PFSK-1 (cell line): Measurements from ENCODE around the gene PIK3R1.

Source experiments
- FOXP2 ChIP-seq: optimal IDR thresholded peaks from 2 replicates; pipeline ENCODE3; 2011; ENCODE audit warnings: borderline replicate concordance, control low read depth, inconsistent platforms; ENCODE audit not compliant: insufficient read depth; ENCODE audit errors: extremely low read length, extremely low read depth
- POLR2AphosphoS5 ChIP-seq: IDR thresholded peaks from 2 replicates; pipeline ENCODE4 v1.6.1; 2012; ENCODE audit warnings: low read depth, mild to moderate bottlenecking, control low read depth, low read length, moderate library complexity
- SIN3A ChIP-seq: IDR thresholded peaks from 2 replicates; pipeline ENCODE4 v1.6.1; 2012; ENCODE audit warnings: mild to moderate bottlenecking, low read length, moderate library complexity, borderline replicate concordance; ENCODE audit not compliant: insufficient read depth
- TAF1 ChIP-seq: IDR thresholded peaks from 2 replicates; pipeline ENCODE4 v1.6.1; 2012; ENCODE audit warnings: low read length, control low read depth, borderline replicate concordance; ENCODE audit not compliant: insufficient read depth
- TF ChIP-seq, protein P1 (sequence below), 2 experiments: IDR thresholded peaks; 2 replicates each; pipeline versions ENCODE4 v1.6.1 to v1.8.0; 2011 to 2012; ENCODE audit warnings: low read depth in 2 of 2, low read length in 2 of 2, control low read depth in 1 of 2, inconsistent platforms in 1 of 2, mild to moderate bottlenecking in 1 of 2, moderate library complexity in 1 of 2; ENCODE audit not compliant: insufficient read depth in 1 of 2

The PIK3R1 gene

DNA sequence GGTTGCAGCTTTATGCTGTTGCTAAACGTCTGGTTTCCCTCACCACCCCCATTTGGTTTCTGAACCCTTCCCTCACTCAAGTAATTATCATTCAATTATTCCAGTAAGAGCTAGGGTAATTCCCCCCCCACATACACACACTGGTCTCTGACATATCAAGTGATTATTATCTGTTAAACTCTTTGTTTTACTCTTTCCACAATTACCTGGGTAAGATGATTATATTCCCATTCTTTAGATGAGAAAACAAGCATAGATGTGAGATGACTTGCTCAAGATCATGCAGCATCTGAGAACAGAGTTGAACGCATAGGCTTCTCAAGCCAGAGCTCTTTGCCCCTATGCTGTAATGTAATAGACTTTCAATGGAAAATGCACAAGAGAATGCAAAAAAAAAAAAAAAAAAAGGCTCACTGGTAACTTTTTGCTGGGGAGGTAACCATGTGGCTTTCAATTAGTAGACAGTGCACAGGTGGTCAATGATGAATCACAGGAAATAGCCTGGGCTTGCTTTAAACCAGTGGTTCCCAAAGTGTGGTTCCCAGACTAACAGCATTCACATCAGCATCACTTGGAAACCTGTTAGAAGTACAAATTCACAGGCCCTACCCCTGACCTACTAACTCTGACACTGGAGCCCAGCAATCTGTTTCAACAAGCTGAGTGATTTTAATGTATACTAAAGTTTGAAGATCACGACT is 87.6 kb downstream of the PIK3R1 start:
- no peak for TF ChIP-seq FOXP2
- TF ChIP-seq, protein P1, sequence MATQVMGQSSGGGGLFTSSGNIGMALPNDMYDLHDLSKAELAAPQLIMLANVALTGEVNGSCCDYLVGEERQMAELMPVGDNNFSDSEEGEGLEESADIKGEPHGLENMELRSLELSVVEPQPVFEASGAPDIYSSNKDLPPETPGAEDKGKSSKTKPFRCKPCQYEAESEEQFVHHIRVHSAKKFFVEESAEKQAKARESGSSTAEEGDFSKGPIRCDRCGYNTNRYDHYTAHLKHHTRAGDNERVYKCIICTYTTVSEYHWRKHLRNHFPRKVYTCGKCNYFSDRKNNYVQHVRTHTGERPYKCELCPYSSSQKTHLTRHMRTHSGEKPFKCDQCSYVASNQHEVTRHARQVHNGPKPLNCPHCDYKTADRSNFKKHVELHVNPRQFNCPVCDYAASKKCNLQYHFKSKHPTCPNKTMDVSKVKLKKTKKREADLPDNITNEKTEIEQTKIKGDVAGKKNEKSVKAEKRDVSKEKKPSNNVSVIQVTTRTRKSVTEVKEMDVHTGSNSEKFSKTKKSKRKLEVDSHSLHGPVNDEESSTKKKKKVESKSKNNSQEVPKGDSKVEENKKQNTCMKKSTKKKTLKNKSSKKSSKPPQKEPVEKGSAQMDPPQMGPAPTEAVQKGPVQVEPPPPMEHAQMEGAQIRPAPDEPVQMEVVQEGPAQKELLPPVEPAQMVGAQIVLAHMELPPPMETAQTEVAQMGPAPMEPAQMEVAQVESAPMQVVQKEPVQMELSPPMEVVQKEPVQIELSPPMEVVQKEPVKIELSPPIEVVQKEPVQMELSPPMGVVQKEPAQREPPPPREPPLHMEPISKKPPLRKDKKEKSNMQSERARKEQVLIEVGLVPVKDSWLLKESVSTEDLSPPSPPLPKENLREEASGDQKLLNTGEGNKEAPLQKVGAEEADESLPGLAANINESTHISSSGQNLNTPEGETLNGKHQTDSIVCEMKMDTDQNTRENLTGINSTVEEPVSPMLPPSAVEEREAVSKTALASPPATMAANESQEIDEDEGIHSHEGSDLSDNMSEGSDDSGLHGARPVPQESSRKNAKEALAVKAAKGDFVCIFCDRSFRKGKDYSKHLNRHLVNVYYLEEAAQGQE (IDR thresholded peaks at IDR 0.05; ENCODE audit: insufficient read depth in 1 of 2, low read depth in 2 of 2, low read length in 2 of 2), result no peak
- TF ChIP-seq POLR2AphosphoS5, result no peak
- no peak for TF ChIP-seq TAF1
- TF ChIP-seq SIN3A, result no peak

DNA sequence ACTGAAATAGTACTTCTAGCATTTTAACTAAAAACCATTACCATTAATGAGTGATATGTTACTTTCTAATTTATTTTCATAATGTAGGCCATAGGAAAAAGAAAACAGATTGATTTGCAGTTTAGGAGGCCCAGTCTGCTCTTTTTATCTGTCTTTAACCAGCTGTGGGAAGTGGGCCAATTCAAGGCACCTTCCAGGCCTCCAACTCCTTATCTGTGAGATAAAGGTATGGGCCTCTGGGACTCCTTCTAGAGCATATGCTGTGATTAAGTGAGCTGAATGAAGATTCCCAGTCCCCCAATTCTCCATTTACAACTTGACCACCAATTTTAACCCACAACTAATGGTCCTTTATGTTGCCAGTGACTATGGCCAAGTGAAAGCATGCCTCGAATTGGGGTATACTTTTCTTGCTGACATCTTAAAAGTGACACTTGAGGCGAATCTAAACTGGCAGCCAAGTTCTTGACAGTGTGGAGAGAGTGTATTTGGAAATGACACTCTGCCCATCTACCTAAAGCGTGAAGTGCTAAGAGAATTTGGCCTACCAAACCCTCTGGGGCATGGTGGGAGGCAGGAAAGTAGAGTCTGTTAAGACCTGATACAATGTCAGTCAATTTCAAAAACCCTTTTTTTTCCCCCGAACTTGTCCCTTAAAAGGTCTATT is 88.3 kb downstream of the PIK3R1 start:
- no peak for TF ChIP-seq SIN3A
- TF ChIP-seq, protein P1 (IDR thresholded peaks at IDR 0.05; ENCODE audit: insufficient read depth in 1 of 2, low read depth in 2 of 2, low read length in 2 of 2), result no peak
- no peak for TF ChIP-seq TAF1

DNA sequence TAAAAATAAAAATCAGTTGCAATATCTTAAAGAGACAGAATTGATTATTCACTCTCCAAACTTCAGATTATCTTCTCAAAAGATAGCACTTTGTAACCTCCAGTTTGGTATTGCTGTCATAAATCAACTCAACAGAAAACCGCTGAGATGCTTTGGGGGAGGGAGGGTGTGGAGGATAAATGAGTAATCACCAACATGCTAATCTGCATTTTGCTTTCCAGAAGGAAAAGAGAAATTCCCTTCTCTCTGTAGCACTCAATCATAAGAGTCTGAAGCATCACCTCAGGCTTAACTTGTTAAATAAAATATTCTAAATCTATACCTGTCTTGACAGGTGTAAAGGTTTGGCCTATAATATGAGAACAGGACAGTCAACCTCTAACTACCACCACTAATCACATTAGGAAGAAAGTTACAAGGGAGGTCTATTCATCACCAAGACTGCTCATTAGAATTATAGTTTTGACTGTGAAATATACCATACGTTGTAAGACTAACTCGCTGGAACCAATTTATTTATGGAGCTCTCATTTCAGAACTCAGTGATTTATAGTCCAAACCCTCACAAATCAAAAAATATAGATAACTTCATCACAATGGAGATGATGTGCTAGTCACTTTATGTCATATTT is 89.0 kb downstream of the PIK3R1 start:
- TF ChIP-seq FOXP2 (no peak), TAF1 (no peak), POLR2AphosphoS5 (no peak), SIN3A (no peak)
- TF ChIP-seq, protein P1 (IDR thresholded peaks at IDR 0.05; ENCODE audit: insufficient read depth in 1 of 2, low read depth in 2 of 2, low read length in 2 of 2), result no peak

DNA sequence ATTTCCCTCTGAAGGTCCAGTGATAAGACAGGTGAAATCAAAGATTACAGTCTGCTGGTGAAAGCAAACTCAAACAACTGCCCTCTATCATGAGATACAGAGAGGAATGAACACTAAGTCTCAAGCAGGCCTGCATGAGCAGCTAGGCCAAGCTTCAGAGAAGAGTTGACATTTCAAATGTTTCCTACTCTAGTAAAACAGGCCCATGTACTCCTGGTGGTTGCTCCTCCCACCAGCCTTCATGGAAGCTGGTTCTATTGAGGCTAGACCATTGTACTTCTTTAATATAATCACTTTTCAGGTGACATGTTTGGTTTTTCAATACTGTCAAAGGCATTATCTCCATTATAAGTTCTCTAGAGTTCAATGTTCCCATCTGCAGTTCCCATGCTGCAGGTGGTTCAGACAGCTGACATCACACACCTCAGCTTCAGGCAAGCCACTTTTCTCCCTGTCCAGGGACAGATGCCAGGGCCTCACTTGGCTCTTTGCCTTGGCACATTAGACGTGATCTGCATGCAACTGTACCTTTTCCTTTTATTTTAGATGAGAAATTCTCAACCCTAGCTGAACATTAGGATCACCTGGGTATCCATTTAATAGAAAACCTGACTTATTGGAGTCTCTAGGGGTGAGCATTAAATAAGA is 89.8 kb downstream of the PIK3R1 start:
- TF ChIP-seq POLR2AphosphoS5 (no peak), FOXP2 (no peak), SIN3A (no peak), TAF1 (no peak)
- TF ChIP-seq, protein P1 (IDR thresholded peaks at IDR 0.05; ENCODE audit: insufficient read depth in 1 of 2, low read depth in 2 of 2, low read length in 2 of 2), result no peak
